Measurements from ENCODE around the gene ERGIC1.

ERGIC1 gene

DNA sequence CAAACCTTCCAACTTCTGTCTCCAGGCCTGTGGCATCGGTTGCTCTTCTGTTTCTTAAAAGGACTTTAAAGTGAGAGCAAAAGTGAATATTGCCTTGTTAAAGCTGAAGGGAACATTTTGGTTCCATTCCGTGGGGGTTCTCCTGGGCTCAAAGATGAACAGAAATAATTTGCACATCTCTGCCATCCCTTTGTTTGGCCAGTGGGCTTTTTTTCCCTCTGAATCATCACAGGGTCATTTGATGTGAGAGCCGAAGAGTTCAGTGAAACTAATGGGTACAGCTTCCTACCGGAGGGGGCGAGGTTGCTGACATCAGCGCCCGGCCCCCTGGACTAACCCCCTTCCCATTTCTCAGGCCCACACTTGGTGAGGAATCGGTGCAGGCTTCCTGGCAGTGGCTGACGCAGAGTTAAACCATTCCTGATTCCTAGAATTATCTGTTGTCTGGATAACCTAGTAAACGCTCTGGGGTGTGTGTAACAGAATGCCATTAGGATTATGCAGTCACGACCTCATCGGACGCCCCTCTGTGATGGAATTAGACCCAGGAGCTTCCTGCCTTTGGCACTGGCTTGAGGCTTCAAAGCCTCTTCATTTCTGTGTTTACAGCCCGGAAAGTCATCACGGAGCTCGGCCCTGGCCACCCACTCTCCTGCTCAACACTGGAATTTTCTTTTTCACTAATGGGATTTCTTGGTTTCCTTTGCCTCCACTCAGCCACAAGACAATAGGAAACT lies 63.6 kb downstream of the ERGIC1 start:
- no peak for DNase-seq

DNA sequence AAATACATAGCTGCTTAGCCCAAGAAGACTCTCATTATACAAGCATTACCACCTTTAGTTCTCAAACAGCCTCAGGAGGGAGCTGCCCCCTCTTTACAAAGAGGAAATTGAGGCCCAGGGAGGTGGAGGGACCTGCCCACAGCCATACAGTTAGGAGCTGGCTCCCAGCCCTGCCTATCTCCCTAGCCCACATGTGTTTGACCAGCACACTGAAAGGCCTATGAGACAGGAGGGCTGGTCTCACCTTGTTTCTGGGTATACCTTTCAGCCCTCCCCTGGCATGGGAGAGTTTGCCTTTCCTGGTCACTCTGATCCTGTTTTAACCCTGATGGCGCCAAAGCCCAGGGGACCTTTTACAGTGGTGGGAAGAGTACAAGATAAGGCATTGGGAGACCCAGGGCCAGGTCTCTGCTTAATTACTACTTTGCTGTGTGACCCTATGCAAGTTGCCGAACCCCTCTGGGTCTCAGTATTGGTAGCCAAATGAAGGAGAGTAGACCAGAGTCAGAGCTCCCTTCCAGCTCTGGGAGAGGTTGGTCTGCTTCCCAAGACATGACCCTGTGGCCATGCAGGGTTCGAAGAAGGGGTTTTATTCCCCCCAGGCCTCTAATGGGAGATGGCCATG lies 64.3 kb downstream of the ERGIC1 start:
- DNase-seq = no peak

DNA sequence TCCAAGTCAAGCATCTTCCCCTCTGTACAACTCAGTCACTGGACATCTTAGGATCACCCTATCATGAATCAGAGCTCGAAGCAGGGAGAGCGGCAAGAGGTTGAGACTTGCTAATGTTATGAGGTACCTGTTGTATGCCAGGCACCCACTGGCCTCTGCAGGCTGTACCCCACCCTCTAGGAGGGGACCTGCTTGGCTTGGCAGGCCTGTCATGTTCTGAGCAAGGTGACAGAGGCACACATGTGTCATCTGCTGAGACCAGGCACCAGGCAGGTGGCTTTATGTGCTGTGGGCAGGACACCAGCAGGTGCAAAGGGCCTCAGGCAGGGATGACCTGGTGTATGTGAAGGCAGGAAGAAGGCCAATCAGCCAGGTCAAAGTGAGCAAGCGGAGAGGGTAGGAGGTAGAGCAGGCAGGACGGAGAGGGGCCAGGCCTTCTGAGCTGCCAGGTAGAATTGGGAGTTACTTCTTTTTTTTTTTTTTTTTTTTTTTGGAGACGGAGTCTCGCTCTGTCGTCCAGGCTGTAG lies 64.9 kb downstream of the ERGIC1 start:
- DNase-seq = no peak

DNA sequence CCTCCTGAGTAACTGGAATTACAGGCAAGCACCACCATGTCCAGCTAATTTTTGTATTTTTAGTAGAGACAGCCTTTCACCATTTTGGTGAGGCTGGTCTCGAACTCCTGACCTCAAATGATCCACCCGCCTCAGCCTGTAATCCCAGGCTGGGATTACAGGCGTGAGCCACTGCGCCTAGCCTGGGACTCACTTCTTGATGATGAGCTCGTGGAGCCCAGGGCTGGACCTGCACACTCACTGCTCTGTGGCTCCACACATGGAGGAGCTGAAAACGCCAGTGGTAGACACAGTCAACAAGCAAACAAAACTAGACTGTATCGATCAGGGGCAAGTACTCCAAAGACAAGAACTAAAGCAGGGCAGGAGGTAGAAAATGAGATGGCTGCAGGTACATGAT lies 65.4 kb downstream of the ERGIC1 start:
- DNase-seq = no peak

DNA sequence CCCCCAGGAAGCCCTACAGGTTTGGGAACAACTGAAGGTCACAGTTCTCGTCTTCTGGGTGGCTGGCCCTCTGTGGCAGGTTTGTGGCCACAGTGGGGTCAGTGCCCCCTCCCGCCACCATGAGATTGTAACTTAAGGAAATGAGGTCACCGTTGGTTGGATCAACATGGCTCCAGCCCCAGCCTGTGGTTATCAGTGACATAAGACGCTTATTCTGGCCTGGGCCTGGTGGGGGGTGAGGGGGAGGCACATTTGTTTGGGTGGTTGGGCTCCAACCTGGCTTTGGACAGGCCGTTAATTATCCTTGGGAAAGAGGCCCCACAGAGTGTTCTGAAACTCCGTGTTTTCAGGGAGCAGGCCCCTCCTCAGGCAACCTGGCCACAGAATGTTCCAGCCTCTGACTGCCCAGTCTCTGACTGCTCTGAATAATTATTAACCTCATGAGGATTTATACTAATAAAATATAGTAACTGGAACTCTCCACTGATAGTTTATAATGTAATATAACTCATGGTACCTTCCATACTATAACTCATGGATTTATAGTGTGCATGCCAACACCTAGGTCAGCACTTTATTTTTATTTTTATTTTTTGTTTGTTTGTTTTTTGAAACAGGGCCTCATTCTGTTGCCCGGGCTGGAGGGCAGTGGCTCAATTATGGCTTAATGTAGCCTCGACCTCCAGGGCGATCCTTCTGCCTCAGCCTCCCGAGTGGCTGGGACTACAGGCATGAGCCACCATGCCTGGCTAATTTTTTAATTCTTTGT lies 67.1 kb downstream of the ERGIC1 start:
- no peak for DNase-seq

DNA sequence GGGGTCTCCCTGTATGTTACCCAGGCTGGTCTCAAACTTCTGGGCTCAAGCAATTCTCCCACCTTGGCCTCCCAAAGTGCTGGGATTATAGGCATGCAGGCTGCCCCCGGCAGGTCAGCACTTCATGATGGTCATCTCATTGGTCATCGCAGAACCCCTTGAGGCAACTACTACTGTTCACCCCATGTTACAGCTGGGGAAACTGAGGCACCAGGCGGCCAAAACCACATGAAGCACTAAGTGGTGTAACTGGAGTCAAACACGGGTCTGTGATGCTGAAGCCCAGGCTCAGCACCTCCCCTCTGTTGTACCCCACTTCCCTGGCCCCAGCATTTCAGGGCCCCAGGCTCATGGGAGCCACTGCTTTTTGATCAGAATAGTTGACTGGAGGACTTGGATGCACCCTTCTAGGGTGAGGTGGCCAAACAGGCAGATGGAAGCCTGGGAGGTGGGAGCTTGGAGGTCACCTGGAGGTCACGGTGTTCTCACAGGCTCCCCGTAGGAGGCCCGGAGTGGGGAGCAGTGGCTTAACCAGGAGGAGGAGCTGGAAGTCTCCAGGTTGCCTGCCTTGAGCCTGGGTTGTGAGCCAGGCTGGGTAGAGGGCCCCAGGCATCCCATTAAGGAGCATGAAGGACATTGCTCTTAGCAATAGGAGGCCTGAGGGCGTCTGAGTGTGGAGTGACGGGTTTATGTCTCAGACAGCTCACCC lies 67.9 kb downstream of the ERGIC1 start:
- no peak for DNase-seq

DNA sequence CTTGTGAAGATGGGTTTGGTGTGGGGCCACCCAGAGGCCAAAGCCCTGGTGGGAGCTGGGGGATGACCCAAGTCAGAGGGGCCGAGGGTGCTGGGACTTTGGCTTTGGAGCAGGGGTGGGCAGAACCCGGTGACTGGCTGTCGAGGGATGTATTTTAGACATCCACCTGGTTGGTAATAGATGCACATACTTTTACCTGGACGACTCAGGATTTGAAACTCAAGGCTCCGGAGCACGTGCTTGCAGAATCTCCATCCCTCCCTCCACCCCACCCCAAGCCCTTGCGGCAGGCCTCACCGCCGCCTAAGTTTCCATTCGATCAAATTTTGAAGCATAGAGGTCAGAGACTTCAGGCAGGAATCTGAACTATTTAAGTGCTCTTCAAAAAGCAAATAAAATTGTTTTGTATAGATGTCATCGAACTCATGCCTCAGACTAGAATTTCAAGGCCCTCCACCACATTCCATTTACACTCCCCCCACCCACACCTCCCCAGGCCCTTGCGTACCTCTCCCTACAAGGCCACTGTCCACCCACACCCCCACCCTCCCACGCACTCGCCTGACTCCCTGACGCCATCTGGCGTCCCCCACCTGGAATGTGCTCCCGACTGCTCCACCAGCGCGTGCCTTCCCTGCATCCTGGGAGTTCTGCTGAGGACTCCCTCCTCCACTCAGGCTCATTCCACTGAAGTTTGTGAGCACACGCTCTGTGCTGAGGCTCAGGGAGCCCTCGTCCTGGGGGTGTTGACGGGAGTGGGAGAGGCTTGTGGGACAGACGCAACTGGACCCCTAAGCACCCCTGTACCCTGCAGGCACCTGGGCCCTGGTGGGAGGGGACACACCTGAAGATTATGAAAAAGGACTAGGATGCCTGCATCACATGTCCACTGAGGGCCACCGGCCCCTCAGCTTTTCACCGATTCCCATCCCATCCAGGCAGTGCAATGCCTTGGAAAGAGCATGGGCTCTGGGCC lies 68.7 kb downstream of the ERGIC1 start:
- peak in 16 of 56 donors; percentile 3 to 40 (median 20) for DNase-seq

DNA sequence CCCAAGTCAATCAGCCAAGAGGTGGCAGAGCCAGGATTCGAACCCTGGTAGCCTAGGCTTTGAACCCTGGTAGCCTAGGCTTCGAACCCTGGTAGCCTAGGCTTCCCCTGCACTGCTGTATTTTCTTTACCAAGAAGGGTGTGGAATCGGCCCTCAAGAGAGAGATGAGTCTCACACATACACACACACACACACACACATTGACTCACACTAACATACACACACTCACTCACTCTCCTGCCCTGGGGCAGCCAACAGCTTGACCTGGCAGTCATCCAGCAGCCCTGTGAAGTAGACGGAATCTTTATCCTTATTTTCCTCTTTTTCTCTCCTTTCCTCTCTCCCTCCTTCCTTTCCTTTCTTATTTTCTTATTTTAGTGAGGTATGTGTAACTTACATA lies 69.7 kb downstream of the ERGIC1 start:
- DNase-seq = peak in 1 of 56 donors; percentile 22

DNA sequence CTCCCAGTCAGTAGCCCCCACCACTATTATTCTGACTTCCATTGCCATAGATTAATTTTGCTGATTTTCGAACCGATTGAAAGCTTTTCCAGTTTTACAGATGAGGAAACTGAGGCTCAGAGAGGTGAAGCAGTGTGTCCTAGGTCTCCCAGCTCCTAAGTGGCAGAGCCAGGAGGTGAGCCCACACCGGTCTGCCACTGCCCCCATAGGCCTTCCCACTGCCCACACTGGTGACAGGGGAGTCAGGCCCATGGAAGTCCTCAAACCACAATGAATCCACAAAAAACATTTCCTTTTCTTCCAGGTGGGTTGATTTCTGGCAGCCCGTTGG lies 70.2 kb downstream of the ERGIC1 start:
- DNase-seq = no peak

DNA sequence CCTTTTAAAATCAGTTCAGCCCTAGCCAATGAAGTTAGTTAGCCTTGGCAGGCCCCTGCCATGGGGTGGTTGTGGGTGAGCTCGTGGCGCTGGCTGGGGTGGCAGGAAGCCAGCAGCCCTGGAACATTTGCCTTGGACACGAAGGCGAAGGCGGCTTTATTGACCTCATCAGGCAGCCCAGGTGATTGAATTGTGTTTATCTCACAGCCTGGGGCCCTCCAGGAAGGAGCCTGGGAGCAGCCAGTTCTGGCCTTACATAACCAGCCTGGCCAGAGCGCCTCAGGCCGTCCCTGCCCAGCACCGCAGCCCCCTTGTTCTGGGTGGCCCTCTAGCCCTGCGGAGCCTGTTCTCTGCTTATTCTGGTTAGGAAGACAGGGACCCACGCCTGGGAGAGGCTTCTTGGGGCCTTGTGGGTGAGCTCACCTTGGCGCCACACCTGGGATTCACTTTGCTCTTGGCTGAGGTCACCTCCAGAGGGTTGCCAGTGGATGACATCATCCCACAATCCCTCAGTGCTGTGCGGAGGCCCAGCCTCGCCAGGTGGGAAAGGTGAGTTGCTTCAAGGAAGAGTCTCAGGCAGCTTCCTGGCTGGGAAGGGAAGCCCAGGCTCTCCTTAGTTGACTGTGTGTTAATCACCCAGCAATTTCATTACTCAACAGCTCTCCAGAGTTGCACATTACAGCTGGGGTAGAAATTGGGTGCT lies 70.7 kb downstream of the ERGIC1 start:
- peak in 16 of 56 donors; percentile 7 to 50 (median 24) for DNase-seq

DNA sequence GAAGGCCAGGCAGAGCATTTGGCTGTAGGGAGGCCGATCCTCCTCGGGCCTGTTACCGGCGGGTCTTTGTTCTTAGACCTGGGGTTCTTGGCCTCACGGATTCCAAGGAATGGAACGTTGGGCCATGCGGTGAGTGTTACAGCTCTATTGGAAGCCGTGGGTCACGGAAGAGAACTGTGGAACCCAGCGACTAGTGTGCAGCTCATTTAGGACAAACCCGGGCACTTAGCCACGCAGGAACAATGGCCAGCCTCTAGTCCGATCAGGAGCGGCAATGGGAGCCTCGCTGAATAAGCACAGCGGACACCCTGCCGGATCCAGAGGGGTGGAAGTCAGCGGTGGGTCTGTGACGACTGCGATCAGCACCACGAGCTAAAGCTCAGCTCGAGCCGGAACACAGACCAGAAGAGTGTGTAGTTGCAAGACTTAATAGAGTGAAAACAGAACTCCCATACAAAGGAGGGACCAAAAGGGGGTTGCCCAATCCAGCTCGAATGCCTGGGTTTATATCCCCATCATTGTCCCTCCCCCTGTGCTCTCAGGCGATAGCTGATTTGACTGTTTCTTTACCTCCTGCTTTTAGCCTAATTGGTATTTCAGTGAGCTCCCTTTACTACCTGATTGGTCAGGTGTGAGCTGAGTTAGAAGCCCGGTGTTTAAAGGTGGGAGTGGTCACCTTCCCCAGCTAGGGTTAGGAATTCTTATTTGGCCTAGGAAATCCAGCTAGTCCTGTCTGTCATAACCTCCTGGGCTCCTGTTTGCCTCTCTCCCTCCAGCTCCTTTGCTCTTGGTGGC lies 71.5 kb downstream of the ERGIC1 start:
- peak in 39 of 56 donors; percentile 11 to 79 (median 45) for DNase-seq

DNA sequence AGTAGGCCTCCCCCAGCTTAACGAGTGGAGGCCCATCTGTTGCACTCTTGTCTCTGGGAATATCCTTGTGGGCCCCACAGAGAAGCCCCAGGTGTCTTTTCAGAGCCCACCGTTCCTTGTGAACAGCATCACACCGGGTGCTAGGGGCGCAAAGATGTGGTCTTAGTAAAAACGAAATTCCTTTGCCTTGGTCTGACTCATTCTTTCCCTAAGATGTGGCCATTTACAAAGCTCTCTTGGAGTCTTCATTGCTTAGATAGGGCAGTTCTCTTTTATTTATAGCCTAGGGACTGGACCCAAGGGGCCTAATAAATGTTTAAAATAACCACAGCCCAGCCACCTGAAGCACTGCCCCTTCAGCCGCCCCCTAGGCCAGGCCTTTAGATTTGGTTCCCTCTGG lies 72.4 kb downstream of the ERGIC1 start:
- no peak for DNase-seq

DNA sequence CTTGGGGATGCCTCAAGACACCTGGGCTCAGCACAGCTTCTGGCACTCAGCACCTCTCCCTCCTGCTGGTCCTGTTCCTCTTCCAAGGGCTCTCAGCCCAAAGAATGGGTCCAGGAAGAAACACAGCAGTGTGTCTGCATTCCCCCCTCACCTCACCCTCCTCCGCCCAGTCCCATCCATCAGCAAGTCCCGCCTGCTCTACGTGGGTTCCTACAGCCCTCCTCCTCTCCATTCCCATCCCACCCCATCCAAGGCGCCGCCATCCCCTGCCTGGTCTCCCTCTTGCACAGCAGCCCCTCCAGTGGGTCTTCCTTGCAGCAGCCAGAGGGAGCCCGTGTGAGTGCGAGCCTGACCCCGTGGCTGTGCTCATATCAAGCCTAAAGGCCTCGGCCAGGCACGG lies 72.8 kb downstream of the ERGIC1 start:
- no peak for DNase-seq

DNA sequence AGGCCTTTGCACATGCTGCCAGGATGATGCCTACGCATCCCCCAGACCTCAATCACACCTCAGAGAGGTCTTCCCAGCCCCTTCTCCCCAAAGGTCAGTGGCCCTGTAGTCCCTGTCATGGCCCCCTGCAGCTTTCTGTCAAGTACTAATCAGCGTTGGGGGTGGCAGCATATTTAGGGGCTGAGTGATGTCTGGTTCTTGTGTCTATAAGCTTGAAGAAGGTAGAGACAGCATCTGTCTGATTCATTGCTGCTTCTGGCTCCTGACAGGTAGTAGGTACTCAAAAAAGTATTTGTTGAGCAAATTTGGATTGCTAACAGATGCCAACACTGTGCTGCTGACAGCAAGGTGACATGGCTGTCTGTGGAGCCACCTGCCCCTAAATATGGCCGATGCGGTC lies 73.6 kb downstream of the ERGIC1 start:
- DNase-seq = no peak

DNA sequence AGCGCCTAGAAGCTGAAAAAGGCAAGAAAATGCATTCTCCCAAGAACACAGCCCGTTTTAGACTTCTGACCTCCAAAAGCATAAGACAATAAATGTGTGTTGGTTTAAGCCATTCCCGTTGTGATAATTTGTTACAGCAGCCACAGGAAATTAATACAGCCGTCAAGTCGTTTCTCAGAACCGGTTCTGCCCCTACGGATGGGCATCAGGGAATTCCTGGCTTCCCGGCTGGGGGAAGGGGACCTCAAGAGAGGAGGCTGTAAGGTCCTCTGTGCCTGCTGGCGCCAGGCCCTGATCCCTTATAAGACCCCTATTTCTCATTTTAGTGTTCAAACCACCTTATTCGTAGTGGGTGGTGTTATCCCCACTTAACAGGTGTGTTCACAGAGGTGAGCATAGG lies 74.6 kb downstream of the ERGIC1 start:
- no peak for DNase-seq

DNA sequence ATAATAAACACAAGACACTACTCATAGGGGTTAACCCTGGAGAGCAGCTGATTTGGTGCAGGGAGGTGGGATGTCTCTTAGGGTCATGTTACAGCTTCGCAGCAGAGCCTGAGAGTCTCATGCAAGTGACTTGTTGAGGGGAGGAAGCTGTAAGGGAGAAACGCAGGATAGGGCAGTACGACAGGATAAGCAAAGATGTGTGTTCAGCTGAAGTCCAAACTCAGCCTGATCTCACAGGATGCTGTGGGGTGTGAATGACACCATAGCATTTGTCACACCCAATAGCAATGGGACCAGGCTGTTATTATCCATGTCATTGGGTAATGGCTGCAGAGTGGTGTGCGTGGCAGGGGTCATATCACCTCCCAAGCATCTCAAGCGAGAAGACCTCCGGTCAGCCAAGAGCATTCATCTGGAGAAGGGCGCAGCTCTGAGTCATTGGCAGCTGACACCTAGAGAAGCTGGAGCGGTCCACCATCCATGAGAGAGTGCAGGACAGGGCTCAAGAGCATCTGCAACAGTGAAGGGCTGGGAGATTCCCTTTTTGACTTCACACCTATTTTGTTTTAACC lies 76.0 kb downstream of the ERGIC1 start:
- no peak for DNase-seq

DNA sequence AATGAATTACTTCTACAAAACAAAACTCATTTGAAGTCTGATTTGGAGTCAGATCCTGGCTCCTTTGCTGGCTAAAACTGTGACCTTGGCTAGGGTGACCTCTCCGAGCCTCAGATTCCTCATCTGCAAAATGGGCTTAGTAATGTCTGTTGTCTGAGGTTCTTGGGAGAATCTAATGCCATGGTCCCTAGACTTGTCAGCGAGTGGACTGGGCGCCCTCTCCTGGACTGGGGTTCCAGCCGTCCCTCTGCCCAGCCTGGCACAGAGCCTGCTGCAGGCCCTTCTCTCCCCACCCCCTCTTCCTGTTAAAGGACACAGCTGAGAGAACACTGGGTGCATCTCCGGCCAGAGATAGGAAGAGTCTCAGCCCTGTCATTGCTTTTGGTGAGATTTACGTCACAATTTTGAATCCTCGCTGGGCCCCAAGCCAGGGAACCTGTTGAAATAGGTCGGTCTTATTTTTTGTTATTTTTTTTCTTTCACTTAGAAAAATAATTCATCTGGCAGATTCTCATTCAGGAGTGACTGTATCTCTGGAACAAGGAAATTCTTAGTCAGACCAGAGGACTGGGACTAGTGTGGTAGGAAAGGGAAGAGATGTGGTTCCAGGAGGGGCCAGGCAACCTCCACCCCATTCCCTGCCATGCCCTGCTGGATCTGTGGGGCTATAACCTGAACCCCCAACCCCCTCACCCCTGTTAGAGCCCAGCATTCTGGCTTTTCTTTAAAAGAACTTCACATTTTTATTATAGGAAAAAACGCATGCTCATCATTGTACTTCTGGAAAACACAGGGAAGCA lies 77.0 kb downstream of the ERGIC1 start:
- peak in 4 of 56 donors; percentile 12 to 33 (median 16) for DNase-seq

DNA sequence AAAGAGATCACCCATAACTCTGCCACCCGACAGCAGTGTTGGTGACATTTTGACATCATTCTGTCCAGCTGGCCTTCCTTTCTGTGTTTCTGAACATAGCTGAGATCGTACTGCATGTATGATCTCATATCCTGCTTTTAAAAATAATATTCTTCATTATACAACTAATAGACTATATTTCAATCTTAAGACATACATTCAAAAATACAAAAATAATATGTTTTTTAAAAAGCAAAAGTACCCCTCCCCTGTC lies 77.5 kb downstream of the ERGIC1 start:
- DNase-seq = no peak

Measured in amygdala (tissue), 56 donors.